Fibroblast of lung (primary cell): ENCODE measurements around the gene FOXD4. TPM values are rescaled to one million over a fixed set of nuclear protein-coding genes. Genes with fewer than 3 reads are reported as not detected.
"Not testable (repeated sequence)": the region's sequence is repeated elsewhere in the genome, so short reads cannot be mapped to it uniquely, and the experiment has no call there.

Experiments
- DNase-seq, 2 donors: peaks; one replicate each; pipeline versions ENCODE4 v3.0.0 to v3.0.0-alpha.2; 2010; ENCODE audit warnings: low read depth in 2 of 2
- H2AFZ ChIP-seq: 2 replicates; pipeline ENCODE4 v1.5.1; 2012; ENCODE audit warnings: low read length, control low read depth, inconsistent platforms
- H3K27ac ChIP-seq: 2 replicates; pipeline ENCODE4 v1.5.1; 2011; ENCODE audit warnings: low read length, control low read depth; ENCODE audit not compliant: insufficient read depth
- H3K27me3 ChIP-seq: 2 replicates; pipeline ENCODE4 v1.5.1; 2011; ENCODE audit warnings: mild to moderate bottlenecking, low read length; ENCODE audit not compliant: control insufficient read depth, insufficient read depth
- H3K36me3 ChIP-seq: 2 replicates; pipeline ENCODE4 v1.5.1; 2011; ENCODE audit warnings: low read length; ENCODE audit not compliant: control insufficient read depth, insufficient read depth
- H3K4me1 ChIP-seq: 2 replicates; pipeline ENCODE4 v1.5.1; 2011; ENCODE audit warnings: low read length; ENCODE audit not compliant: control insufficient read depth, insufficient read depth; ENCODE audit errors: extremely low read depth
- H3K4me2 ChIP-seq: 2 replicates; pipeline ENCODE4 v1.5.1; 2011; ENCODE audit warnings: low read length, control low read depth; ENCODE audit not compliant: insufficient read depth; ENCODE audit errors: extremely low read depth
- H3K4me3 ChIP-seq, 4 experiments: fragments of 200-600 bp in 1 of 4; sonication (generic) in 1 of 4; replicated peaks in 1 of 4; 2 replicates each; pipeline ENCODE4 v1.5.1; 2011 to 2016; ENCODE audit warnings: low read length in 4 of 4, low read depth in 3 of 4, mild to moderate bottlenecking in 3 of 4, control low read depth in 2 of 4, inconsistent platforms in 1 of 4, mixed read lengths in 1 of 4; ENCODE audit not compliant: insufficient read depth in 1 of 4; ENCODE audit errors: control extremely low read depth in 1 of 4
- H3K79me2 ChIP-seq: 2 replicates; pipeline ENCODE4 v1.5.1; 2012; ENCODE audit warnings: mild to moderate bottlenecking, low read length, inconsistent platforms; ENCODE audit not compliant: control insufficient read depth, insufficient read depth
- H3K9ac ChIP-seq: 2 replicates; pipeline ENCODE4 v1.5.1; 2011; ENCODE audit warnings: mild to moderate bottlenecking, low read length, control low read depth; ENCODE audit not compliant: insufficient read depth
- H3K9me3 ChIP-seq: 2 replicates; pipeline ENCODE4 v1.5.1; 2012; ENCODE audit warnings: low read depth, low read length; ENCODE audit not compliant: control insufficient read depth, insufficient read depth
- H4K20me1 ChIP-seq: 2 replicates; pipeline ENCODE4 v1.5.1; 2011; ENCODE audit warnings: low read length; ENCODE audit not compliant: control insufficient read depth, insufficient read depth; ENCODE audit errors: extremely low read depth
- polyA minus RNA-seq: library from RNA; depleted of rRNA, polyadenylated mRNA; stranded (reverse); fragments of >200 nt; gene quantifications from 2 replicates; pipeline ENCODE4 v1.2.3, GENCODE V29; 2011; ENCODE audit warnings: low replicate concordance
- polyA plus RNA-seq, 2 donors: library from polyadenylated mRNA; depleted of rRNA in 1 of 2; stranded (reverse) in 1 of 2; unstranded in 1 of 2; fragments of >200 nt; gene quantifications; 2 replicates each; pipeline ENCODE4 v1.2.1, GENCODE V29; 2011 to 2012; ENCODE audit warnings: missing spikeins in 1 of 2
- total RNA-seq: library from RNA; depleted of rRNA; stranded (reverse); fragments of >200 nt; gene quantifications from 2 replicates; pipeline ENCODE4 v1.2.1, GENCODE V29; 2014

The FOXD4 gene
- total RNA-seq = 0.17 and 0.26 TPM in 2 replicates
- 0.03 and 0.06 TPM in 2 replicates for polyA plus RNA-seq
- 0.10 and 0.13 TPM in 2 replicates for polyA plus RNA-seq (2012)
- polyA minus RNA-seq = not detected in 2 replicates

- not testable (repeated sequence) for H3K27ac ChIP-seq, H2AFZ ChIP-seq, DNase-seq, H3K9me3 ChIP-seq, H3K4me1 ChIP-seq, H3K36me3 ChIP-seq, H3K4me3 ChIP-seq, H3K4me2 ChIP-seq, H4K20me1 ChIP-seq, H3K9ac ChIP-seq, H3K79me2 ChIP-seq
- peaks cover 20% of the 10 kb centered on the region for H3K27me3 ChIP-seq
Measured at GRCh38 chr9:117995-118467, at the start of gene FOXD4. TSS of gene FOXD4 (minus strand) at chr9:118417. CDS start at chr9:118119, 298 bp downstream.

- not testable (repeated sequence) for H3K36me3 ChIP-seq, H3K27ac ChIP-seq, H3K9ac ChIP-seq, H3K4me2 ChIP-seq, H3K79me2 ChIP-seq, H3K9me3 ChIP-seq, H3K4me3 ChIP-seq, H3K27me3 ChIP-seq, H2AFZ ChIP-seq, H4K20me1 ChIP-seq, H3K4me1 ChIP-seq, DNase-seq
Measured at GRCh38 chr9:159871-160270, 41.7 kb upstream of the FOXD4 start.

GRCh38 chr9:151173-151572 is 33.0 kb upstream of the FOXD4 start:
- H4K20me1 ChIP-seq, H3K4me2 ChIP-seq, H3K27me3 ChIP-seq, H2AFZ ChIP-seq, H3K9ac ChIP-seq, H3K4me3 ChIP-seq, H3K4me1 ChIP-seq, H3K27ac ChIP-seq, H3K9me3 ChIP-seq, DNase-seq, H3K79me2 ChIP-seq, H3K36me3 ChIP-seq: not testable (repeated sequence)

GRCh38 chr9:139880-140279 is 21.7 kb upstream of the FOXD4 start:
- not testable (repeated sequence) for H3K4me3 ChIP-seq, H3K79me2 ChIP-seq, DNase-seq, H3K9me3 ChIP-seq, H2AFZ ChIP-seq, H3K4me2 ChIP-seq, H3K36me3 ChIP-seq, H3K27ac ChIP-seq, H3K9ac ChIP-seq, H3K4me1 ChIP-seq, H4K20me1 ChIP-seq, H3K27me3 ChIP-seq
